GM06990 (cell line): Measurements from ENCODE around the gene TMEM212.

Experiments used
- DNase-seq: peaks from one replicate; pipeline ENCODE4 v3.0.0-alpha.2; 2011; ENCODE audit not compliant: insufficient read length; ENCODE audit errors: extremely low read depth
- H3K27me3 ChIP-seq: replicated peaks from 2 replicates; pipeline ENCODE4 v1.6.0; 2011; ENCODE audit warnings: low read length; ENCODE audit not compliant: control insufficient read depth, insufficient read depth
- H3K36me3 ChIP-seq: 2 replicates; pipeline ENCODE4 v1.5.1; 2011; ENCODE audit warnings: low read length; ENCODE audit not compliant: control insufficient read depth, insufficient read depth
- H3K4me3 ChIP-seq: replicated peaks from 2 replicates; pipeline ENCODE4 v1.5.1; 2011; ENCODE audit warnings: low read depth, mild to moderate bottlenecking, control low read depth, low read length
- CTCF ChIP-seq: IDR thresholded peaks from 2 replicates; pipeline ENCODE4 v1.5.1; 2011; ENCODE audit warnings: low read length, control low read depth, mild to moderate bottlenecking, inconsistent platforms; ENCODE audit not compliant: insufficient read depth, poor library complexity, severe bottlenecking

TMEM212 gene

GRCh38 chr3:171847595-171848259 is 4.6 kb downstream of the TMEM212 start:
- no peak for TF ChIP-seq CTCF
- no peaks in the 10 kb centered on the region for H3K27me3 ChIP-seq
- DNase-seq: no peak
- H3K36me3 ChIP-seq: no peaks in the 10 kb centered on the region
- H3K4me3 ChIP-seq: no peak overlapping the region

GRCh38 chr3:171849617-171850319 is 6.6 kb downstream of the TMEM212 start:
- Histone ChIP-seq H3K4me3 (no peak overlapping the region), H3K27me3 (no peaks in the 10 kb centered on the region), H3K36me3 (no peaks in the 10 kb centered on the region)
- TF ChIP-seq CTCF: no peak
- DNase-seq: no peak

DNA sequence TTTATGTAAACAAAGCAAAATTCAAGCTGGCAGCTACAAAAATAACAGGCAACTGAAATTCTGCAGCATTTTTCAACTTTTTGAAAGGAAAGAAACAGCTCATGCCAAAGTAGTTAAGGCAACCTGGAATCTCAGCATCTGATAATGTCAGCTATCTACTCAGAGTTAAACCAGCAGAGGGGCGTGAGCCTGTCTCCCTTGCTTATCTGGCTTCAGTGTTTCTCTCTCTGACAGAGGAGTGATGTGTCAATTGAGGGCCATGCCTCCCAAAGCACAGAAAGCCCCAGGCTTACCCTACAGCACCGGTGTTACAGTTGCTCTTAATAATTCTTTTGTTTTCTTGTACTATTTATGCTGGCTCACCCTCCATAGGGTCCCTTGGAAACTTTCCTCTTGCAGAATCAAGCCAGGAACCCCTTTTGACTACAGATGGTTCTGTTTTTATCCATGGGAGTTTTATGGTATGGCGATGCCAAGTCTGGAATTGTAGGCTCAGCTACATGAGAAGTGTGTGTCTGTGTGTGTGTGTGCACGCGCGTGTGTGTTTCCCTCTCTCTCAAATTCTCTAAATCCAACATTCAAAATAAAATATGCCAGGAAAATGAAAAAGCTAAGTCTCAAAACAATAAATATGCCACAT is 7.3 kb downstream of the TMEM212 start:
- Histone ChIP-seq H3K36me3 (no peaks in the 10 kb centered on the region), H3K4me3 (no peak overlapping the region), H3K27me3 (no peaks in the 10 kb centered on the region)
- TF ChIP-seq CTCF: no peak
- no peak for DNase-seq

DNA sequence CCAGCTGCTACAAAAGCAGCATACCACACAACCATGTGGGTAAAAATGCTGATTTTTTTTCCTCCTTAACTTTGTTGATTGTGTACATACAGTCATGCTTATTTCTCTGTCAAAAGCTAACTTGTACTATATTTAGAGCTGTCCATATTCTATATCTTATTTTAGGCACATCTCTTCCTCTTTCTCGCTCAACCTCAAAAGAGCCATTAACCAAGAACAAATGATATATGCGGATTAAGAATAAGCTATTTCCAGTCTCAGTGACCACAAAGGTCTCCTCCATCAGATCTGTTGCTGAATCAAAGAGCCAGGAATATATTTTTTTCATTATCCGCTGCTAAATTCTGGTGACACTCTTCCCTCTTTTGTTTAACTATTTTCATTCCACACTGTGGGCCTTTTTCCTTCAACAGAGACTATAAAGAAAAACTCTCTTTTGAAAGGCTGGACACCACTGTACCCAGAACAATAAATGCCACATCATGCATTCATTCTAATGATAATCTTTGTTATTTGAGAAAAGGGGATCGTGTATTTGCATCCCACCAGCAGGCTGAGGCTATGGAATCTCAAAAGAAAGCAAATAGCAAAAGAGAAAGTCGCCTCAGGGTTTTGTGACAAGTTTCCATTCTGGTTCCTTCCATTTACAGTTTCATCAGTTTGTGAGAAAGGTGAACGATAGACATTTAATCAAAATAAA is 8.0 kb downstream of the TMEM212 start:
- Histone ChIP-seq H3K4me3 (no peak overlapping the region), H3K36me3 (no peaks in the 10 kb centered on the region), H3K27me3 (no peaks in the 10 kb centered on the region)
- TF ChIP-seq CTCF: no peak
- DNase-seq: no peak

- DNase-seq: no peak
- Histone ChIP-seq H3K4me3 (no peak overlapping the region), H3K36me3 (no peaks in the 10 kb centered on the region), H3K27me3 (no peaks in the 10 kb centered on the region)
- no peak for TF ChIP-seq CTCF
Measured at GRCh38 chr3:171851660-171852058, 8.5 kb downstream of the TMEM212 start.
